ENCODE results near the gene UFSP2. TPM values are rescaled to one million over a fixed set of nuclear protein-coding genes. Genes with fewer than 3 reads are reported as not detected.
"Not testable (repeated sequence)": the region's sequence is repeated elsewhere in the genome, so short reads cannot be mapped to it uniquely, and the experiment has no call there.

UFSP2 gene
- total RNA-seq, 2 donors from 2014 or later: 37.0 to 43.0 TPM

GRCh38 chr4:185364886-185365285 is 60.9 kb downstream of the UFSP2 start:
- DNase-seq (no peak), ATAC-seq (no peak)
- intact Hi-C loops (cut with DNase I): no loop called here

GRCh38 chr4:185363251-185363650 is 62.5 kb downstream of the UFSP2 start:
- no peak for DNase-seq
- intact Hi-C loops (cut with DNase I): no loop called here
- ATAC-seq: no peak

DNA sequence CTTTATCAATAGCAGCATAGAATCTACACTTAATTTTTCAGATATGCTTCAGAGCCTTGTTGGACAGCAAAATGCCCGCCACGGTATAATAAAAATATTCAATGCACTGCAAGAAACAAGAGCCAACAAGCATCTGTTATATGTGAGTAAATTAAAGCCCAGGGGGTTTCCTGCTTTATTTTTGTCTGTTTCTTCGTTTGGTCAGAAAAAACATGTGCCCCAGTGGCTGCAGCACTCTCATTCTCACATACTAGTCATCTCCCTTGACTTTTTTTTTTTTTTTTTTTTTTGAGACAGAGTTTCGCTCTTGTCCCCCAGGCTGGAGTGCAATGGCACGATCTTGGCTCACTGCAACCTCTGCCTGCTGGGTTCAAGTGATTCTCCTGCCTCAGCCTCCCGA is 63.2 kb downstream of the UFSP2 start:
- intact Hi-C loops (cut with DNase I); ATAC-seq: not testable (repeated sequence)

DNA sequence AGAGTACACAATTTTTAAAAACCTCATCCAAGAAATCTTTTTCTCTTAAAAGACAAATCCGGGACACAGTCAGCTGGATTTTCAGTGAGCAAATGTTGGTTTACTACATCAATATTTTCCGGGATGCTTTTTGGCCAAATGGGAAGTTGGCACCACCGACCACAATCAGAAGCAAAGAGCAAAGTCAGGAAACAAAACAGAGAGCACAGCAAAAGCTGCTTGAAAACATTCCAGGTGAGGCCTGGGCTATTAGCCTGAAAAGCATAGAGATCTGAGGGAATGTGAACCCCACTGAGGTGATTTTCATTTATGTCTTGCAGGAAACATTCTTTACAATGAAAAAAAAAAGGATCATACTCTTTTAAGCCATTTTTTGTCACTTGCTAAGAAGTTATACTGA is 63.9 kb downstream of the UFSP2 start:
- DNase-seq: no peak
- intact Hi-C loops (cut with DNase I): no loop called here
- no peak for ATAC-seq

More for the DNA sequence above, 63.2 kb downstream of the UFSP2 start:
- not testable (repeated sequence) for DNase-seq

DNA sequence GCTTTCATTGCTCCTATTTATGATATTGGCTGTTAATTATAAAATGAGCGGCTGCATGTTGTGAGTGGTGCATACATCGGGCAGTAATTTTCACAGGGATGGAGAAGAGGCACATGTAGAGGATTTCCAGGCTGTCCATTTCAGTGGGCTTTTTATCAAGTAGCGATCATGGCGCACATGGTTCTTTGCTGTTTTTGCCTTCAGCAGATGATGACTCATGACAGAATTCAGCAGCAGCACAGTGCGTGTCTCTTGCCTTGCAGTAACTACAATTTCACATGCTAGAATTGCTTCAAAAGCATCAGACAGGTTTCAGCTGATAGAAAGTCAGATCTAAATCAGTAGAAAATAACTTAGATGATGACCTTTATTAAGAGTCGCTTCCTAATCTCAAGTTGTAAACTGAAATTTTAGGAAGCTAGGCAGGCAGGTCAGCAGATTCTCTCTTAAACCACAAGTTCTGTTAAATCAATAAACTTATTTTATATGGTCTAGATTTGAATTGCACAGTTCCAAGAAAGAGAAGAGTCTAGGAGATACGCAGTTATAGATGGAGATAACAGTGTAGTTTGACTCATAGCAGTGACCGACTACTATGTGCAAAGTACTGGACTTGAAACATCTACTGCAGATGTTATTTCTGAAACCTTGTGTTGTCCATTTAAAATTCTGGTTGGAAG is 65.9 kb downstream of the UFSP2 start:
- ATAC-seq (no peak), DNase-seq (no peak)
- intact Hi-C loops (cut with DNase I): no loop called here

- DNase-seq: no peak
- ATAC-seq: no peak
- intact Hi-C loops (cut with DNase I): no loop called here
Measured at GRCh38 chr4:185358959-185359358, 66.8 kb downstream of the UFSP2 start.

GRCh38 chr4:185358514-185358913 is 67.2 kb downstream of the UFSP2 start:
- no peak for DNase-seq
- ATAC-seq: no peak
- intact Hi-C loops (cut with DNase I): no loop called here

GRCh38 chr4:185357733-185358440 is 67.9 kb downstream of the UFSP2 start:
- no peak for ATAC-seq
- intact Hi-C loops (cut with DNase I): no loop called here
- no peak for DNase-seq

- intact Hi-C loops (cut with DNase I): no loop called here
- DNase-seq: no peak
- ATAC-seq: no peak
Measured at GRCh38 chr4:185357211-185357610, 68.6 kb downstream of the UFSP2 start.

- intact Hi-C loops (cut with DNase I): no loop called here
- no peak for ATAC-seq
Measured at GRCh38 chr4:185352741-185353140, 73.0 kb downstream of the UFSP2 start.

GRCh38 chr4:185352202-185352601 is 73.6 kb downstream of the UFSP2 start:
- intact Hi-C loops (cut with DNase I): no loop called here
- ATAC-seq (no peak), DNase-seq (no peak)

More at GRCh38 chr4:185352741-185353140, 73.0 kb downstream of the UFSP2 start:
- no peak for DNase-seq

GRCh38 chr4:185351691-185352090 is 74.1 kb downstream of the UFSP2 start:
- DNase-seq (no peak), ATAC-seq (no peak)
- intact Hi-C loops (cut with DNase I): no loop called here

Other genes starting within 250 kb of the UFSP2 start
- 10 to 100 TPM; 16.8 to 25.9 TPM for gene CFAP97, start 222.0 kb downstream of the UFSP2 start, total RNA-seq
- gene SNX25, start 216.4 kb downstream of the UFSP2 start, total RNA-seq: 10 to 100 TPM; 15.4 to 16.6 TPM
- 1 to 10 TPM; 1.7 to 1.9 TPM for gene LRP2BP, start 30.0 kb downstream of the UFSP2 start, total RNA-seq
- 10 to 100 TPM; 12.4 TPM for gene ANKRD37, start 29.1 kb downstream of the UFSP2 start, total RNA-seq
- gene CCDC110, start 45.8 kb upstream of the UFSP2 start, total RNA-seq: 1 to 10 TPM; 1.6 to 2.0 TPM
- gene PDLIM3, start 109.5 kb upstream of the UFSP2 start, total RNA-seq: 100 to 1,000 TPM; 319 to 692 TPM